Suprapubic skin (tissue), 4 donors: Measurements from ENCODE around the gene CTU1. TPM values are rescaled to one million over a fixed set of nuclear protein-coding genes. Genes with fewer than 3 reads are reported as not detected.

Experiments
- DNase-seq, 2 donors: peaks; one replicate each; pipeline ENCODE4 v3.0.0-alpha.2; 2019; ENCODE audit warnings: low spot score in 2 of 2
- H3K27ac ChIP-seq: fragments of 200-600 bp; sonication (generic); one replicate; pipeline ENCODE4 v1.5.1; 2019
- H3K27me3 ChIP-seq: fragments of 200-600 bp; sonication (generic); one replicate; pipeline ENCODE4 v1.5.1; 2019
- H3K36me3 ChIP-seq: fragments of 200-600 bp; sonication (generic); one replicate; pipeline ENCODE4 v1.5.1; 2019
- H3K4me1 ChIP-seq: fragments of 200-600 bp; sonication (generic); one replicate; pipeline ENCODE4 v1.5.1; 2019
- H3K4me3 ChIP-seq: fragments of 200-600 bp; sonication (generic); one replicate; pipeline ENCODE4 v1.5.1; 2019; ENCODE audit warnings: mild to moderate bottlenecking
- H3K9me3 ChIP-seq: fragments of 200-600 bp; sonication (generic); one replicate; pipeline ENCODE4 v1.5.1; 2019
- EP300 ChIP-seq: sonication (generic); formaldehyde crosslinking; IDR thresholded peaks from one replicate; pipeline ENCODE4 v1.6.1; 2017; ENCODE audit warnings: antibody characterized with exemption
- POLR2A ChIP-seq, 2 donors: fragments of 450-650 bp; IDR thresholded peaks; one replicate each; pipeline ENCODE4 v1.6.1; 2017; ENCODE audit warnings: antibody characterized with exemption in 2 of 2, mild to moderate bottlenecking in 2 of 2, moderate library complexity in 2 of 2
- POLR2AphosphoS5 ChIP-seq, 3 donors: sonication (generic); formaldehyde crosslinking; IDR thresholded peaks; one replicate each; pipeline ENCODE4 v1.6.1; 2017; ENCODE audit warnings: antibody characterized with exemption in 3 of 3
- WGBS: methylation state at CpG from one replicate; pipeline ENCODE4 v1.1.5; 2018; 5-methylcytosine and 5-hydroxymethylcytosine counted together
- total RNA-seq, 4 donors: library from RNA; depleted of rRNA; stranded (reverse); fragments of >200 nt; gene quantifications; one replicate each; pipeline ENCODE4 v1.1.0, GENCODE V29; 2016
- TF ChIP-seq, protein P1 (sequence below), 2 donors: fragments of 200-600 bp in 1 of 2; fragments of 450-650 bp in 1 of 2; sonication (generic) in 1 of 2; IDR thresholded peaks; one replicate each; pipeline ENCODE4 v1.5.1; 2016 to 2019; ENCODE audit warnings: antibody characterized with exemption in 2 of 2, mild to moderate bottlenecking in 1 of 2, moderate library complexity in 1 of 2

CTU1 gene
- total RNA-seq, 4 donors from 2014 or later: 7.7 to 14.6 (median 12.9) TPM

GRCh38 chr19:51142119-51142518 lies 33.9 kb upstream of the CTU1 start, which contains the start of gene SIGLEC7:
SIGLEC7 (plus strand) TSS chr19:51142301; CDS start chr19:51142370, 69 bp downstream.
- TF ChIP-seq POLR2A (IDR thresholded peaks at IDR 0.05) (no peak), EP300 (no peak), POLR2AphosphoS5 (IDR thresholded peaks at IDR 0.05) (no peak)
- TF ChIP-seq, protein P1, sequence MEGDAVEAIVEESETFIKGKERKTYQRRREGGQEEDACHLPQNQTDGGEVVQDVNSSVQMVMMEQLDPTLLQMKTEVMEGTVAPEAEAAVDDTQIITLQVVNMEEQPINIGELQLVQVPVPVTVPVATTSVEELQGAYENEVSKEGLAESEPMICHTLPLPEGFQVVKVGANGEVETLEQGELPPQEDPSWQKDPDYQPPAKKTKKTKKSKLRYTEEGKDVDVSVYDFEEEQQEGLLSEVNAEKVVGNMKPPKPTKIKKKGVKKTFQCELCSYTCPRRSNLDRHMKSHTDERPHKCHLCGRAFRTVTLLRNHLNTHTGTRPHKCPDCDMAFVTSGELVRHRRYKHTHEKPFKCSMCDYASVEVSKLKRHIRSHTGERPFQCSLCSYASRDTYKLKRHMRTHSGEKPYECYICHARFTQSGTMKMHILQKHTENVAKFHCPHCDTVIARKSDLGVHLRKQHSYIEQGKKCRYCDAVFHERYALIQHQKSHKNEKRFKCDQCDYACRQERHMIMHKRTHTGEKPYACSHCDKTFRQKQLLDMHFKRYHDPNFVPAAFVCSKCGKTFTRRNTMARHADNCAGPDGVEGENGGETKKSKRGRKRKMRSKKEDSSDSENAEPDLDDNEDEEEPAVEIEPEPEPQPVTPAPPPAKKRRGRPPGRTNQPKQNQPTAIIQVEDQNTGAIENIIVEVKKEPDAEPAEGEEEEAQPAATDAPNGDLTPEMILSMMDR (IDR thresholded peaks at IDR 0.05): no peak
- 93% methylated on average over 4 of the region's 14 CpGs for WGBS
- Histone ChIP-seq H3K4me1 (no peaks in the 10 kb centered on the region), H3K36me3 (no peaks in the 10 kb centered on the region), H3K4me3 (no peak within 1 kb of the TSS), H3K27me3 (peaks cover 32% of the 10 kb centered on the region), H3K27ac (no peak within 1 kb of the TSS), H3K9me3 (no peaks in the 10 kb centered on the region)
- DNase-seq: no peak

DNA sequence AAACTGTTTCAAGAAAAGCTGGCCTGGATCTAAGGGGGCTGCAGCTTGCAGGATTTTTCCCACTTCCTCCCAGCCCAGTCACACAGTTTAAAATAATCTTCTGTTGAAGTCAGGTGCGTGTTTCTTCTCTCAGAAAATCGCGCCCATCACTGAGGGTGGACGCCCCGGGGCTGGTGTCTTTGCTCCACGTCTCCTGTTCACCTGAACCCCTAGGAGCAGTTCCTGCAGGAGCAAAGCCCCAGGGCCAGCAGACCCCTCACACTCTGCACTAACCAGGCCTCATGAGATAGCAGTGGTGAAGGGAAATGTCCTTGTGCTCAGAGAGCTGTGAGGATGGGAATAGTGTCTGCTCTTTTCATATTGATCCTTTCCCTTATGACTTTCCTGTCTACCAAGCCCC lies 33.0 kb upstream of the CTU1 start:
- Histone ChIP-seq H3K27me3 (peaks cover 36% of the 10 kb centered on the region), H3K27ac (no peak overlapping the region), H3K4me3 (no peak overlapping the region), H3K36me3 (no peaks in the 10 kb centered on the region), H3K4me1 (no peaks in the 10 kb centered on the region), H3K9me3 (no peaks in the 10 kb centered on the region)
- no peak for TF ChIP-seq POLR2A (IDR thresholded peaks at IDR 0.05)
- TF ChIP-seq, protein P1 (IDR thresholded peaks at IDR 0.05): no peak
- no peak for TF ChIP-seq POLR2AphosphoS5 (IDR thresholded peaks at IDR 0.05)
- TF ChIP-seq EP300: no peak
- no peak for DNase-seq
- WGBS: 57% methylated on average over 6 of the region's 6 CpGs

GRCh38 chr19:51140441-51140840 lies 32.2 kb upstream of the CTU1 start:
- peaks cover 36% of the 10 kb centered on the region for H3K27me3 ChIP-seq
- H3K27ac ChIP-seq: no peak overlapping the region
- no peak for DNase-seq
- H3K36me3 ChIP-seq: no peaks in the 10 kb centered on the region
- H3K4me3 ChIP-seq: no peak overlapping the region
- H3K4me1 ChIP-seq: no peaks in the 10 kb centered on the region
- H3K9me3 ChIP-seq: no peaks in the 10 kb centered on the region
- TF ChIP-seq POLR2A (IDR thresholded peaks at IDR 0.05) (no peak), EP300 (no peak), POLR2AphosphoS5 (IDR thresholded peaks at IDR 0.05) (no peak)
- TF ChIP-seq, protein P1 (IDR thresholded peaks at IDR 0.05): no peak
- WGBS: 46% methylated on average over 6 of the region's 6 CpGs

GRCh38 chr19:51139299-51140014 lies 31.2 kb upstream of the CTU1 start:
- Histone ChIP-seq H3K4me1 (no peaks in the 10 kb centered on the region), H3K27me3 (peaks cover 36% of the 10 kb centered on the region), H3K27ac (peak overlapping the region; percentile 2), H3K4me3 (no peak overlapping the region), H3K36me3 (no peaks in the 10 kb centered on the region), H3K9me3 (no peaks in the 10 kb centered on the region)
- 68% methylated on average over 4 of the region's 4 CpGs for WGBS
- no peak for DNase-seq
- no peak for TF ChIP-seq POLR2A (IDR thresholded peaks at IDR 0.05)
- TF ChIP-seq POLR2AphosphoS5 (IDR thresholded peaks at IDR 0.05): no peak
- no peak for TF ChIP-seq EP300
- TF ChIP-seq, protein P1 (IDR thresholded peaks at IDR 0.05): no peak

DNA sequence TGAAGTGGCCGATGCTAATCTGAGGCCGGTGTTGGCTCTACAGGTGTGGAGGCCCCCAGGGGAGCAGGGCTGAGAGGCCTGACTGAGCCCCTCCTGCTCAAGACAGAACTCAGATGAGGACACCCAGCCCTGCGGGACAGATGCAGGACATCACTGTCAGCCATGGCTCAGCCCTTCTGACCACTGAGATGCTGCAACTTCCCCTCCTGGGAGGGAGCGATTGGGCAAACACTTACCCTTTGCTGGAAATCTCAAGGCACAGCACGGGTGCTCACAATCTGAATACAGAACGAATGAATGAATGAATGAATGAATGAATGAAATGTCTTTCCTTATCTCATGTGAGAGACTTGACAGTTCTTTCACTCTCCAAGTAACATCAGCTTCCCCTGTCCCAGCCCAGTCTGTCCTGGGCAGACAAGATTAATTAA lies 30.4 kb upstream of the CTU1 start:
- peak overlapping the region; percentile 31 for H3K27ac ChIP-seq
- H3K9me3 ChIP-seq: no peaks in the 10 kb centered on the region
- no peaks in the 10 kb centered on the region for H3K4me1 ChIP-seq
- no peak for DNase-seq
- no peak overlapping the region for H3K4me3 ChIP-seq
- H3K36me3 ChIP-seq: no peaks in the 10 kb centered on the region
- WGBS: 73% methylated on average over 6 of the region's 6 CpGs
- peaks cover 36% of the 10 kb centered on the region for H3K27me3 ChIP-seq
- TF ChIP-seq POLR2A (IDR thresholded peaks at IDR 0.05) (no peak), POLR2AphosphoS5 (IDR thresholded peaks at IDR 0.05) (no peak), EP300 (no peak)
- TF ChIP-seq, protein P1 (IDR thresholded peaks at IDR 0.05): no peak
